Karpas-422 (cell line): Measurements from ENCODE around the gene CCR2. TPM values are rescaled to one million over a fixed set of nuclear protein-coding genes. Genes with fewer than 3 reads are reported as not detected.
A peak's percentile ranks its signal among the peaks of the same experiment; 100 is the strongest.

Experiments used
- DNase-seq: peaks from one replicate; pipeline ENCODE4 v3.0.0-alpha.2; 2015
- H2AFZ ChIP-seq: fragments of 200-600 bp; sonication (generic); 2 replicates; pipeline ENCODE4 v1.6.1; 2014; ENCODE audit warnings: antibody characterized with exemption, low read length, mixed read lengths
- H3K27ac ChIP-seq: fragments of 200-600 bp; sonication (generic); 2 replicates; pipeline ENCODE4 v1.5.1; 2014; ENCODE audit warnings: mild to moderate bottlenecking, low read length, moderate library complexity
- H3K27me3 ChIP-seq: fragments of 200-600 bp; sonication (generic); 2 replicates; pipeline ENCODE4 v1.6.1; 2014; ENCODE audit warnings: low read length, mixed read lengths
- H3K36me3 ChIP-seq: fragments of 200-600 bp; sonication (generic); 2 replicates; pipeline ENCODE4 v1.6.1; 2014; ENCODE audit warnings: low read length, mixed read lengths; ENCODE audit not compliant: insufficient read depth
- H3K4me1 ChIP-seq: fragments of 200-600 bp; sonication (generic); 2 replicates; pipeline ENCODE4 v1.6.1; 2014; ENCODE audit warnings: mild to moderate bottlenecking, low read length, mixed read lengths
- H3K4me2 ChIP-seq: fragments of 200-600 bp; sonication (generic); 2 replicates; pipeline ENCODE4 v1.6.1; 2014; ENCODE audit warnings: low read length, low read depth, mild to moderate bottlenecking; ENCODE audit not compliant: poor library complexity, severe bottlenecking
- H3K4me3 ChIP-seq: fragments of 200-600 bp; sonication (generic); 2 replicates; pipeline ENCODE4 v1.5.1; 2014; ENCODE audit warnings: mild to moderate bottlenecking, antibody characterized with exemption, low read length, mixed read lengths
- H3K79me2 ChIP-seq: fragments of 200-600 bp; sonication (generic); 2 replicates; pipeline ENCODE4 v1.6.1; 2014; ENCODE audit warnings: mild to moderate bottlenecking, low read length, mixed read lengths
- H3K9ac ChIP-seq: fragments of 200-600 bp; sonication (generic); 2 replicates; pipeline ENCODE4 v1.6.0; 2014; ENCODE audit warnings: low read length
- H3K9me2 ChIP-seq: fragments of 200-600 bp; sonication (generic), shearing (Covaris generic); replicated peaks from 2 replicates; pipeline ENCODE4 v1.6.0; 2014; ENCODE audit warnings: mild to moderate bottlenecking, low read length, moderate library complexity; ENCODE audit not compliant: insufficient read depth
- H3K9me3 ChIP-seq: fragments of 300-700, 200-600 bp; sonication (generic); 2 replicates; pipeline ENCODE4 v1.6.1; 2014; ENCODE audit warnings: low read length, mixed read lengths
- H4K20me1 ChIP-seq: fragments of 200-600 bp; sonication (generic); 2 replicates; pipeline ENCODE4 v1.6.1; 2014; ENCODE audit warnings: mild to moderate bottlenecking, antibody characterized with exemption, low read length, low read depth; ENCODE audit not compliant: insufficient read depth
- total RNA-seq: library from RNA; depleted of rRNA; stranded (reverse); fragments of >200 nt; shearing (Covaris generic); gene quantifications from 2 replicates; pipeline ENCODE4 v1.2.3, GENCODE V29; 2014; ENCODE audit warnings: low replicate concordance; rRNA removed

The CCR2 gene
- total RNA-seq, 1 experiment from 2014 or later, result not detected

- Histone ChIP-seq H3K9ac (peak within 1 kb of the TSS; percentile 13; the same call in 1 of the 2 replicates), H3K4me1 (peaks cover 7% of the 10 kb centered on the region), H4K20me1 (no peaks in the 10 kb centered on the region), H3K4me2 (no peak within 1 kb of the TSS), H3K9me2 (no peaks in the 10 kb centered on the region), H3K4me3 (no peak within 1 kb of the TSS), H3K9me3 (no peaks in the 10 kb centered on the region), H3K27ac (no peak within 1 kb of the TSS), H3K36me3 (no peaks in the 10 kb centered on the region), H3K79me2 (no peaks in the 10 kb centered on the region), H3K27me3 (no peaks in the 10 kb centered on the region), H2AFZ (peak within 1 kb of the TSS; percentile 56; the same call in 1 of the 2 replicates)
- DNase-seq, result no peak
Measured at GRCh38 chr3:46406788-46407611, 53.1 kb downstream of the CCR2 start, which contains the start of the genes CCR5AS and CCRL2. TSS of gene CCR5AS (minus strand) at chr3:46407066. TSS of gene CCRL2 (plus strand) at chr3:46407259. CDS start at chr3:46408080, 821 bp downstream.

GRCh38 chr3:46407970-46408369 is 54.1 kb downstream of the CCR2 start:
- no peaks in the 10 kb centered on the region for H4K20me1 ChIP-seq
- no peak overlapping the region for H3K4me3 ChIP-seq
- no peaks in the 10 kb centered on the region for H3K9me3 ChIP-seq
- no peaks in the 10 kb centered on the region for H3K27me3 ChIP-seq
- H3K9ac ChIP-seq, result no peak overlapping the region
- DNase-seq, result no peak
- no peaks in the 10 kb centered on the region for H3K36me3 ChIP-seq
- H2AFZ ChIP-seq, result no peak overlapping the region
- no peaks in the 10 kb centered on the region for H3K79me2 ChIP-seq
- H3K4me2 ChIP-seq, result no peak overlapping the region
- peaks cover 7% of the 10 kb centered on the region for H3K4me1 ChIP-seq
- no peak overlapping the region for H3K27ac ChIP-seq
- no peaks in the 10 kb centered on the region for H3K9me2 ChIP-seq

DNA sequence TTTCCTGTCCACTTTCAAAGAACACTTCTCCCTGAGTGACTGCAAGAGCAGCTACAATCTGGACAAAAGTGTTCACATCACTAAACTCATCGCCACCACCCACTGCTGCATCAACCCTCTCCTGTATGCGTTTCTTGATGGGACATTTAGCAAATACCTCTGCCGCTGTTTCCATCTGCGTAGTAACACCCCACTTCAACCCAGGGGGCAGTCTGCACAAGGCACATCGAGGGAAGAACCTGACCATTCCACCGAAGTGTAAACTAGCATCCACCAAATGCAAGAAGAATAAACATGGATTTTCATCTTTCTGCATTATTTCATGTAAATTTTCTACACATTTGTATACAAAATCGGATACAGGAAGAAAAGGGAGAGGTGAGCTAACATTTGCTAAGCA is 54.9 kb downstream of the CCR2 start:
- no peak overlapping the region for H3K27ac ChIP-seq
- H3K36me3 ChIP-seq, result no peaks in the 10 kb centered on the region
- no peaks in the 10 kb centered on the region for H3K27me3 ChIP-seq
- H2AFZ ChIP-seq, result no peak overlapping the region
- DNase-seq, result no peak
- no peak overlapping the region for H3K4me3 ChIP-seq
- H3K9me3 ChIP-seq, result no peaks in the 10 kb centered on the region
- peaks cover 7% of the 10 kb centered on the region for H3K4me1 ChIP-seq
- no peaks in the 10 kb centered on the region for H3K9me2 ChIP-seq
- no peak overlapping the region for H3K4me2 ChIP-seq
- H4K20me1 ChIP-seq, result no peaks in the 10 kb centered on the region
- no peaks in the 10 kb centered on the region for H3K79me2 ChIP-seq
- no peak overlapping the region for H3K9ac ChIP-seq

GRCh38 chr3:46409739-46410489 is 56.0 kb downstream of the CCR2 start:
- H3K9me3 ChIP-seq, result no peaks in the 10 kb centered on the region
- H3K36me3 ChIP-seq, result no peaks in the 10 kb centered on the region
- H3K27ac ChIP-seq, result no peak overlapping the region
- H4K20me1 ChIP-seq, result no peaks in the 10 kb centered on the region
- H3K9me2 ChIP-seq, result no peaks in the 10 kb centered on the region
- H3K9ac ChIP-seq, result no peak overlapping the region
- no peak for DNase-seq
- peaks cover 7% of the 10 kb centered on the region for H3K4me1 ChIP-seq
- no peaks in the 10 kb centered on the region for H3K79me2 ChIP-seq
- H3K27me3 ChIP-seq, result no peaks in the 10 kb centered on the region
- H3K4me3 ChIP-seq, result no peak overlapping the region
- H2AFZ ChIP-seq, result no peak overlapping the region
- H3K4me2 ChIP-seq, result no peak overlapping the region

Other genes with a start within 250 kb of the CCR2 start
- not detected in 2 replicates for gene CCR1, start 145.8 kb upstream of the CCR2 start, total RNA-seq
- not detected in 2 replicates for gene CCR3, start 111.7 kb upstream of the CCR2 start, total RNA-seq
- gene CCR5, start 16.8 kb downstream of the CCR2 start, total RNA-seq, result not detected in 2 replicates
- 0.14 TPM in 1 of 2 replicates, not detected in the other for gene CCRL2, start 53.1 kb downstream of the CCR2 start, total RNA-seq
- not detected in 2 replicates for gene LTF, start 110.8 kb downstream of the CCR2 start, total RNA-seq
- gene RTP3, start 143.9 kb downstream of the CCR2 start, total RNA-seq, result not detected in 2 replicates
- not detected in 2 replicates for gene LRRC2, start 212.2 kb downstream of the CCR2 start, total RNA-seq